Mesodermal cell (in vitro differentiated cells): ENCODE data around the gene OR2AG1. TPM values are rescaled to one million over a fixed set of nuclear protein-coding genes. Genes with fewer than 3 reads are reported as not detected.

ENCODE experiments used
- H3K27ac ChIP-seq: 2 replicates; pipeline ENCODE4 v1.7.0; 2013; ENCODE audit warnings: mild to moderate bottlenecking, low read depth, low read length, moderate library complexity; ENCODE audit not compliant: severe bottlenecking
- H3K36me3 ChIP-seq: 2 replicates; pipeline ENCODE4 v1.7.1; 2013; ENCODE audit warnings: mild to moderate bottlenecking, low read length, moderate library complexity; ENCODE audit not compliant: control insufficient read depth, insufficient read depth
- H3K4me1 ChIP-seq: one replicate; pipeline ENCODE4 v1.7.1; 2013; ENCODE audit warnings: mild to moderate bottlenecking, low read length; ENCODE audit not compliant: insufficient read depth, control insufficient read depth, poor library complexity, severe bottlenecking
- H3K4me3 ChIP-seq: 2 replicates; pipeline ENCODE4 v1.7.0; 2013; ENCODE audit warnings: low read length, control low read depth, mild to moderate bottlenecking; ENCODE audit not compliant: insufficient read depth, poor library complexity, severe bottlenecking; ENCODE audit errors: extremely low read depth
- H3K9me3 ChIP-seq: 2 replicates; pipeline ENCODE4 v1.7.1; 2013; ENCODE audit warnings: mild to moderate bottlenecking, low read length, moderate library complexity; ENCODE audit not compliant: control insufficient read depth
- WGBS, 2 experiments: methylation state at CpG; one replicate each; pipeline ENCODE4 v1.1.5; 2013; ENCODE audit warnings: missing lambda C conversion rate in 2 of 2; ENCODE audit not compliant: insufficient coverage in 2 of 2; 5-methylcytosine and 5-hydroxymethylcytosine counted together
- polyA plus RNA-seq, 2 experiments: library from polyadenylated mRNA; stranded (reverse); fragments of 50-300 nt; gene quantifications; one replicate each; pipeline ENCODE4 v1.2.3, GENCODE V29; 2013

OR2AG1 gene, protein sequence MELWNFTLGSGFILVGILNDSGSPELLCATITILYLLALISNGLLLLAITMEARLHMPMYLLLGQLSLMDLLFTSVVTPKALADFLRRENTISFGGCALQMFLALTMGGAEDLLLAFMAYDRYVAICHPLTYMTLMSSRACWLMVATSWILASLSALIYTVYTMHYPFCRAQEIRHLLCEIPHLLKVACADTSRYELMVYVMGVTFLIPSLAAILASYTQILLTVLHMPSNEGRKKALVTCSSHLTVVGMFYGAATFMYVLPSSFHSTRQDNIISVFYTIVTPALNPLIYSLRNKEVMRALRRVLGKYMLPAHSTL
- polyA plus RNA-seq (2013, experiment 1 of 2) = not detected
- polyA plus RNA-seq (2013, experiment 2 of 2) = not detected

GRCh38 chr11:6782720-6783119 lies at the start of gene OR2AG1:
Gene OR2AG1 (plus strand): TSS chr11:6783020. CDS start chr11:6785038, 2,018 bp downstream.
- Histone ChIP-seq H3K4me3 (no peak within 1 kb of the TSS), H3K27ac (no peak within 1 kb of the TSS), H3K4me1 (no peaks in the 10 kb centered on the region), H3K9me3 (no peaks in the 10 kb centered on the region), H3K36me3 (no peaks in the 10 kb centered on the region)
- WGBS, 2 experiments = 29 to 50% methylated on average over 1 of the region's 2 CpGs

- 88 to 92% methylated on average over 2 of the region's 3 CpGs for WGBS, 2 experiments
- H3K27ac ChIP-seq = no peak overlapping the region
- peaks cover 3% of the 10 kb centered on the region for H3K9me3 ChIP-seq
- H3K36me3 ChIP-seq = no peaks in the 10 kb centered on the region
- H3K4me3 ChIP-seq = no peak overlapping the region
- no peaks in the 10 kb centered on the region for H3K4me1 ChIP-seq
Measured at GRCh38 chr11:6733326-6734275, 49.2 kb upstream of the OR2AG1 start.

- 80% methylated on average over 1 of the region's 3 CpGs; no CpG with 5 or more reads in 1 of the 2 experiments for WGBS, 2 experiments
- Histone ChIP-seq H3K9me3 (peaks cover 3% of the 10 kb centered on the region), H3K4me3 (no peak overlapping the region), H3K36me3 (no peaks in the 10 kb centered on the region), H3K27ac (no peak overlapping the region), H3K4me1 (no peaks in the 10 kb centered on the region)
Measured at GRCh38 chr11:6734616-6735015, 48.2 kb upstream of the OR2AG1 start.

DNA sequence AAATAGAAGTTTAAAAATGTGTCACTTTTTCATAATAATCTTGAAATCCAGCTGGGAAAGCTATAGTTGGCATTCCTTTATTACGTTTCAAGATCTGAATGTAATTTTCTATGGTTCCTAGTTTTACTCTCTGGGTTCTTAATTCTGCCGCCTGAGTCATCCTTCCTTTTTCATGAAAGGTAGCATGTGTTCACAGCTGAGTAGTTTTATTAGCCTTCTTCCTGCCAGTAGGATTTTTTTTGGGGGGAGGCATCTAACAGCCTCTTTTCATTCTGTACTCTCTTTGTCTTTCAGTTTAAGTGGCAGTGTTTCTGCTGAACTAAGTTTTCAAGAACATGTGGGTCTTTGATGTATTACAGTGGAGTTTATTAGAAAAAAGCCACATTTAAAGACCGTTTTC lies 47.5 kb upstream of the OR2AG1 start:
- peaks cover 3% of the 10 kb centered on the region for H3K9me3 ChIP-seq
- H3K4me1 ChIP-seq = no peaks in the 10 kb centered on the region
- 100% methylated on average over 1 of the region's 3 CpGs; no CpG with 5 or more reads in 1 of the 2 experiments for WGBS, 2 experiments
- no peak overlapping the region for H3K4me3 ChIP-seq
- H3K27ac ChIP-seq = peak overlapping the region; percentile 49
- H3K36me3 ChIP-seq = no peaks in the 10 kb centered on the region

DNA sequence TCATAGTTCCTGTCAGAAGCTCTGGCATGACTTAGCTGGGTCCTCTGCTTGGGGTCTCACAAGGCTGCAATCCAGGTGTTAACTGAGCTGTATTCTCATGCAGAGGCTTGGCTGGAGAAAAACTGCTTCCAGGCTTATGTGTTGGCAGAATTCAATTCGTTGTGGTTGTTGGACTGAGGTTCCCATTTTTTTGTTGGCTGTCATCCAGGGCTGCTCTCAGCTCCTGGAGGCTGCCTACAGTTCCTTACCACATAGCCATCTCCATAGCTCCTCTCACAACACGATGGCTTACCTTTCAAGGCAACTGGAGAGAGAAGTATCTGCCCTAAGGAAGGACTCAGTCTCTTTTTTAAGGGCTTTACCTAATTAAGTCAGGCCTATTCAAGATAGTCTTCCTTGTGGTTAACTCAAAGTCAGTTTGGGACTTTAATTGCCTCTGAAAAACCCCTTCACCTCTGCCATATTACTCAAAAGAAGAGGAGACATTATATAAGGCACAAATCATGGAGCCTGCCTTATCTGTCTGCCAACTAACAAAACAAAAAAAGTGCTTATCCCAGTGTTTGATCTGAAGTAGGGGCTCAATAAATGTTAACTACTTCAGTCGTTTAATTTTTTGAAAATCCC lies 46.2 kb upstream of the OR2AG1 start:
- 87 to 92% methylated on average over 2 to 3 of the region's 3 CpGs for WGBS, 2 experiments
- Histone ChIP-seq H3K9me3 (peaks cover 3% of the 10 kb centered on the region), H3K27ac (no peak overlapping the region)

DNA sequence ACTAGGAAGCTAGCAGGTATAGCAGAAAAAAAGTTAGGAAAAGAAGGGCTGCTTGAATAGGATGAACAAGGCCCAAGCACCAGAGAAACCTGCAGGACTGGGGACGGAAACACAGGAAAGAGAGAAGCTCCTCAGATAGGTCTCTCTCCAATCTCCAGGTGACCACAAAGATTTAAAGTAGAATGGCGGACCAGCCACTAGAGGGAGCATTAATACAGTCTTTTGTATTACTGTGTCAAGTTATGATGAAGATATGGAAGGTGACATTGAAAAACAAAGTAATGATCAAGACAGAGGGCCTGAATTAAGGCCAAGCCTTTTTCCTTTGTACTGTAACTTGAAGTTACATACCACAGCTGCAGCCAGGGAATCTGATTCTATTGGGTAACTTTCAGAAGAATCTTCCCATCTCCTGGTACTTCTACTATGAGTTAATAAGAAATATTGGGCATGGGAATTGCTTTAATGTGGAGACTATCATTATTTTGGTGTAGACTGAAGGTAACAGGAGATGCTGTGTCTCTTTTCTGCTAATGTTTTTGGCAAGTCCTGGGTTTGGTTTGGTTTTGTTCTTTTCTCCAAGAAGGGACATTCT lies 44.9 kb upstream of the OR2AG1 start:
- Histone ChIP-seq H3K4me1 (no peaks in the 10 kb centered on the region), H3K27ac (no peak overlapping the region), H3K36me3 (no peaks in the 10 kb centered on the region), H3K4me3 (no peak overlapping the region), H3K9me3 (peaks cover 3% of the 10 kb centered on the region)
- whole genome bisulfite sequencing, 2 experiments = 20 to 44% methylated on average over 2 of the region's 2 CpGs

More for the DNA sequence above, 46.2 kb upstream of the OR2AG1 start:
- Histone ChIP-seq H3K4me3 (no peak overlapping the region), H3K36me3 (no peaks in the 10 kb centered on the region), H3K4me1 (no peaks in the 10 kb centered on the region)

DNA sequence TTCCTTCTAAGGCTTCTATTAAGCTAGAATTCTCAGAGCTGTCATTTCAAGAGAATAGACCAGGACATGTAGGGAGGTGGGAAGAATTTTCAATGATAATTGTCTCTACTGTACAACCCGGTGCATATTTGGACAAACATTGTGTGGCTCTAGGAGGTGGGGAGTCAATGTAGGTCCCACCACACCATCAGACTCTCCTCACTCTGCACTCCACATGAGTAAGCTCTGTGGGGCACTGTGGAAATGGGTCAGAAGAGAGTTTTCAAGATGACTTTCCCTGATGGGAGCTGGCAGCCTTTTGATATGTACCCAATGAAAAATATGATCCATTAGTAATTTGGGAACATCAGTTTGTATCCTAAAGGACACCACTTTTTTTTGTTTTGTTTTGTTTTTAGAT lies 44.2 kb upstream of the OR2AG1 start:
- no peak overlapping the region for H3K27ac ChIP-seq
- no peaks in the 10 kb centered on the region for H3K4me1 ChIP-seq
- no peaks in the 10 kb centered on the region for H3K36me3 ChIP-seq
- WGBS, 2 experiments = no CpG with 5 or more reads among the region's 1 CpG
- peaks cover 3% of the 10 kb centered on the region for H3K9me3 ChIP-seq
- no peak overlapping the region for H3K4me3 ChIP-seq

GRCh38 chr11:6742260-6742659 lies 40.6 kb upstream of the OR2AG1 start:
- Histone ChIP-seq H3K27ac (no peak overlapping the region), H3K4me1 (no peaks in the 10 kb centered on the region), H3K36me3 (no peaks in the 10 kb centered on the region), H3K4me3 (no peak overlapping the region), H3K9me3 (no peaks in the 10 kb centered on the region)
- WGBS, 2 experiments = 74 to 77% methylated on average over 5 to 6 of the region's 7 CpGs

DNA sequence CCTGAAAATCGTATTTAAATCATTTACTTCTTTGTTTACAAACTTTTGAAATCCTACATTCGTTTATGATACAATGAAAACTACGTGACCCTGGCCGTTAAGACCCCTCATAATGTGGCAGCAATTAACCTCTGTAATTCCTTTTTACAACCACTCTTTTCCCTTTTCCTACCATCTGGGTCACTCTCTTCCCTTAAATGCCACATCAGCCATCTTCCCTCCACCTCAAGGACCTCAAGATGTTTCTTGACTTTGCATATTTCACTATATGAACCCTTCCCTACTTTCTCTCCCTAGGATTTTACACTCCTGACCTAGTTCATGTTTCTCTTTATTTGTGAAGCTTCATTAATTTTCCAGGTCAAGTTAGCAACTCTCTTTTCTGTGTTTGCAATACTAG lies 37.8 kb upstream of the OR2AG1 start:
- H3K36me3 ChIP-seq = no peaks in the 10 kb centered on the region
- no peaks in the 10 kb centered on the region for H3K9me3 ChIP-seq
- 88 to 95% methylated on average over 4 of the region's 4 CpGs for WGBS, 2 experiments
- H3K4me3 ChIP-seq = no peak overlapping the region
- H3K4me1 ChIP-seq = no peaks in the 10 kb centered on the region
- H3K27ac ChIP-seq = no peak overlapping the region

- H3K4me3 ChIP-seq = no peak overlapping the region
- H3K27ac ChIP-seq = no peak overlapping the region
- WGBS, 2 experiments = 80 to 95% methylated on average over 1 to 2 of the region's 2 CpGs
- H3K36me3 ChIP-seq = no peaks in the 10 kb centered on the region
- no peaks in the 10 kb centered on the region for H3K9me3 ChIP-seq
- H3K4me1 ChIP-seq = no peaks in the 10 kb centered on the region
Measured at GRCh38 chr11:6745465-6746015, 37.3 kb upstream of the OR2AG1 start.
